ENCODE results near the gene TSPAN13.
A peak's percentile ranks its signal among the peaks of the same experiment; 100 is the strongest.

TSPAN13 gene

DNA sequence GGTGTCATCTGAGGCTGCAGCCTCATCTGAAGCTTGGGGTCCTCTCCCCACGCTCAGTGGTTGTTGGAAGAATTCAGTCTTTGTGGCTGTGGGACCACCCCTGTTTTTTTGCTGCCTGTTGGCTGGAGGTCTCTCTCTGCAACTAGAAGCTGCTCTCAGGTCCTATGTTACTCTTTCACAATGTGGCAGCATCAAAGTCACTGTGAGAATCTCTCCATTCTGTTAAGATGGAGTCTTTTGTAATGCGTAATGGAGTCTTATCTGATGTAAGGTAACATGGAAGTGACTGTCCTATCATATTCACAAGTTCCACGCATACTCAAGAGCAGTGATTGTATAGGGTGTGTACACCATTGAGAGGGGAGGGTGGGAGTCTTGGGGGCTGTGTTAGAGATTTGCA, 24.9 kb downstream of the TSPAN13 start:
- DNase-seq = no peak

- DNase-seq = no peak
Measured at GRCh38 chr7:16779051-16779450, 25.5 kb downstream of the TSPAN13 start.

- no peak for DNase-seq
Measured at GRCh38 chr7:16780596-16780995, 27.0 kb downstream of the TSPAN13 start.

DNA sequence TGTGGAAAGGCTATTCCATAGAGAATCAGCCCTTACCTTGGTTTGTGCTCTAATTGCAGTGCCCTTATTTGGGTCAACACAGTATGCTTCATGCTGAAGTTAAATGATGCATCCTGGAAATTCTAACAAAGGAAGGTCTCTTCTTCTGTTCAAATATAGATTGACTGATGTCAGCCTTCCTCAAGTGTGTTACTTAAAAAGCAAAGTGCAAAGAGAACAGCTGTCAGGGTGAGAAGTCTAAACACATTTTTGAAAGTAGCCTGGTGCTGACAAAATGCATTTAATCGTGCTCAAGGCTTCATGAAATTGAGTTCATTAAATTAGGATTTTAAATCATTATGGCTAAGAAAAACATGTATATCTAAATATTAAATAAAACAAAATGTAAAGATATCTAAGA, 31.8 kb downstream of the TSPAN13 start:
- DNase-seq = no peak

DNA sequence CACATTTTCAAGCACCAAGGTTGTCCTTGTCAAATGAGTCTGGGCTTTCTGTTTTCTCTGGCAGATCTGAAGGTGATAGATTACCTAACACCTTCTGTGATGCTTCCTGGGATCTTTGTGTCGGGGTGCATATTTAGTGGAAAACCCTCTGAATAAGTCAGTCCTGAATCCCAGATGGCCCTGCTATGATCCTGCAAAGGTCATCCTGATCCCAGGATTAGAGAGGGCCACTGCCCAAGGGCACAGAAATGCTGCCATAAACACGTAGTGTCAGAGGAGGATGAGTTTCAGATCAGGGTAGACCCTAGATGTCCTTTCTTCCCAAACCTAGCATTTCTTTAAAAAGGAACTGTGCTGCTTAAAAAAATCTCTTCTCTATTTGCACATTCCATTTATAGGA, 32.3 kb downstream of the TSPAN13 start:
- DNase-seq = no peak

DNA sequence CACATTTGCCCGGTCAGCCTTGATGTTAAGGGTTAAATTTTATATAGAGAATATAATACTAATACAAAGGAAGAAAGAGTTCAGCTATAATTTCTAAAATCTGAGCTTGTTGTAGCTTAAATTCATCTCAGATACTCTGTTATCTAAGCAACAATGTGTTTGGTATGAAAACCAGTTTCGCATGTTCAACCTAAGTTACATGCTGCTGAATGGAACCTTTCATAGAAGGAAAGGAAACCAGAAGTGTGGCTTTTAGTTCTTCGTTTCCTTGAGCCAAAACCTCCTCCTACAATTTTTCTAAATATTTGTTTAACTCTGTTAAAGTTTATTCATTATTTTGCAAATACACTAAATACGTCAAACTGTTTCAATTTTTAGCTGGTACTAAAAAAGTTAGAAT, 32.7 kb downstream of the TSPAN13 start:
- no peak for DNase-seq

DNA sequence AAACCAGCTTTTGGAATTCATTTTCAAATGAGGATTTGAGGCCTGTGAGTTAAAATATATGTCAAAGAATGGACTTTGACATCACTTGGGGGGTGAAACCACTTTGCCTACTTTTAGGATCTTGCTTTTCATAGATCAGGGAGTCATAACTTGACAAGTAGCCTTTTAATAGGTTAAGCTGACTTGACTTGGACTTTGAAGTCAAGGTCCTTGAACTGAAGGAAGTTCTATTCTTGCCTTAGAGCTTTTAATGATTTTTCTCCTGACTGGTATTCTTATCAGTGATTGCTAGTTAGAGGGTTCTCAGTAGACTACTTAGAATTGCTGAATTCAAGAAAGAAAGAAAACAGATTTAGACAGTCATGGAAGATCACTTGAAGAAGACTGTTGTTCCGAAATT, 33.6 kb downstream of the TSPAN13 start:
- DNase-seq = no peak

- no peak for DNase-seq
Measured at GRCh38 chr7:16791071-16791470, 37.5 kb downstream of the TSPAN13 start.

GRCh38 chr7:16791905-16792698, 38.5 kb downstream of the TSPAN13 start:
- no peak for DNase-seq

GRCh38 chr7:16794986-16795385, 41.4 kb downstream of the TSPAN13 start:
- DNase-seq = no peak

- no peak for DNase-seq
Measured at GRCh38 chr7:16795624-16796023, 42.1 kb downstream of the TSPAN13 start.

DNA sequence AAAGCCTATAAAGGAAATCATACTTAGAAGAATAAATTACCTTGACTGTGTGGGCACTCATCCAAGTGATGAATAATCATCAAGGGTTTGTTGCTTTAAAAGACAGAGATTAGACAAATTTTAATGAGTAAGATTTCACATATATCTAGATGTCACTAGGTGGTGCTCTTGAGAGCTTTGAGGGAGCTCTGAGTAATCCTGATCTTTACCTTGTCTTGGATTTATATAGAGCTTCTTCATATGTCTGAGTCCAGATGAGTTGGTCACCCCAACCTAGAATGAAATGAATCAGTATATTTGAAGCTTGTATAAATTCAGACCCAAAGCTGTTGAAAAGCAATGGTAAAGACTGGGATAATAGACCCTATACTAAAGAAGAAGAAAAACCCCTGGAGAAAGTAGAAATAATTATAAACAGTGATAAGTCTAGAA, 47.6 kb downstream of the TSPAN13 start:
- DNase-seq = peak; percentile 76

DNA sequence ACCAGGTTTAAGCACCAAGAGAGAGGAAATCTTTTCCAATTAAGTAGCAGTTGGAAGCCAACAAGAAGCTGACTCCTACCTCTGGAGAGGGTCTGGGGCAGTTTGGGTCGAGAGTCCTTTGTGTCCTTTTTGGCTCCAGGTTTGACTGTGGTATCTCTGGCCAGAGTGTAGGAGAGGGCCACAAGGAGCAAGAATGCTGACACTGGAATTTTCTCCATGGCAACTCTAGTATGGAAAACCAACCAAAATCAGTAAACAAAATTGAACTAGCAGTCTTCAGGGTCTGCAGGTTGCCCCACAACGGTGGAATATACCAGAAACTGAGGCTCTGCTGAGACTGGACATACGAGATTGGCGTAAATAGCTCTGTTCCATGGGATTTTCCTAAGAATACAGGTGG, 48.0 kb downstream of the TSPAN13 start:
- no peak for DNase-seq

- no peak for DNase-seq
Measured at GRCh38 chr7:16803125-16803524, 49.6 kb downstream of the TSPAN13 start.

GRCh38 chr7:16803881-16804673, 50.5 kb downstream of the TSPAN13 start:
- DNase-seq = peak; percentile 14

DNA sequence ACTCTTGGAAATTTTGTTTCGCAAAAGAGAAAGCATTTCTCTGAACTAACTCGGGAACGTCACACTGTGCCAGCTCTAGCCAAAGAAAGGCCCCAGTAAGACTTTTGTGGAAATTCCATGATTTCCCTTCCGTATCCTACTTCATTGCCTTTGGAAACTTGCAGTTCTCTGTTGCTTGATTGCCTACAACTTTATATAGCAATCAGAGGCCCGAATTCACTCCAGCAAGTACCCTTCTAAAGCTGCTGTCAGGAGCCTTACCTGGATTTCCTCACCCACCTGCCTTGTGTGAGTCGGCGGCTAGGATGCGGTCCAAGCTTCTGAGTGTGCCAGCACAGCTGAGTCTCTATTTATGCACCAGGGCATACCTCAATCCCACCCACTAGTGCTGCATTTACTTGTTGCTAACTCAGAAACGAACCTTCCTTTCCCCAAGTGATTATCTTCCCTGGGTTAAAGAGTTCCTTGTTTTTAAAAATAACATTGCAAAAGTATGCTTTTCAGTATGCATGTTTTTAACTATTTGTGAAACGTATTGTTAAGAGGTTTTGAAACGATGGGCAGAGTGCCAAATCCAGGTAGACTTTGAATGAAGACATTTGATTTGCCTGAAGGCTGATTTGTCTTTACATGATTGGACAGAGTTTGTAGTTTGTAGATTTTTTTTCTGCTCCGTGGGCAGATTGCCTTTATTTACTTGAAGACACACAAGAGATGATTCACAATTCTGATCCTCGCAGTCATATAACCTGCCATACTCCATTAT, 51.3 kb downstream of the TSPAN13 start, which contains the start of gene AGR2:
TSS of gene AGR2 (minus strand) at position 326 of the 766 bp plus-strand sequence. CDS start 3,203 bp downstream, outside the sequence.
- no peak for DNase-seq

- DNase-seq = no peak
Measured at GRCh38 chr7:16805441-16805840, 51.9 kb downstream of the TSPAN13 start.

DNA sequence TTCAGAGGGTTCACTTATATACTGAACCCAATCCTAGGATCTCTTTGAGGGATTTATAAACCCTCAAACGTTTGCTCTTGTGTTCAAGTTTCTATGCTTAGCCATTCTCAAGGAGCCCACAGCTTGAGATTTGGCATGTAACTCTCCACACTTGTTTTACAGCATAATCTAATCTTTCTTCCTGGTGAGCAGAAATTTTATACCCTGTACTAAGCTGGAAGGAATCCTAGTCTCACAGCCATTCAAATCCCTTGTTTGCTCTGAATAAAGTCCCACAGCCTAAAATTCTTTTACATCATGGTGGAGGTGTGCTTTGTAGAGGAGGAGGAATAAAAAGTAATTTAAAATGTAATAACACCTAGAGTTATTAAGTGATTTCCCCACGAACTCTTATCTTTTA, 56.6 kb downstream of the TSPAN13 start:
- no peak for DNase-seq

GRCh38 chr7:16810573-16810972, 57.0 kb downstream of the TSPAN13 start:
- no peak for DNase-seq

DNA sequence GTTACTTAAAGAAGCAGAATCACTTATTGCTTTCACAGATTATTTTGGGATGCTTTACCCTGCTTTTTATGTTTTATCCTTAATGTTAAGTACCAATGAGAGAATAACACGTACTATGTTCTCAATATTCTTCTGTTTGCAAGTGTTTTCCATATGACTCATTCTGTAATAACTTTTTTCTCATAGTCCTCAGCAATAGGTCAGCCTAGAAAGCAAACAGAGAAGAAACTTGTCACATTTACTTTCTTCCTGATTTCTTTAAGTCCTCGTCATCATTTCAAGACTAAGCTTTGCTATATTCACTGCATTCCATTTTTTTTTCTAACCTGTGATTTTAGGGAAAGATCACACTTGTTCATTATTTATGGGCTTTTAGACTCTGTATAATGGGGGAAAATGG, 58.0 kb downstream of the TSPAN13 start:
- peak; percentile 54 for DNase-seq

- DNase-seq = no peak
Measured at GRCh38 chr7:16812542-16813231, 59.1 kb downstream of the TSPAN13 start.

GRCh38 chr7:16813232-16813616, 59.7 kb downstream of the TSPAN13 start:
- DNase-seq = no peak

- DNase-seq = no peak
Measured at GRCh38 chr7:16815001-16815400, 61.4 kb downstream of the TSPAN13 start.

All from fibroblast of skin of right quadriceps (primary cell).